GM21717 (cell line): ENCODE results near the gene COPG1.
"Not testable (repeated sequence)": the region's sequence is repeated elsewhere in the genome, so short reads cannot be mapped to it uniquely, and the experiment has no call there.

ENCODE experiments used
- ATAC-seq: cut with Tn5 transposase; IDR thresholded peaks from one replicate; pipeline ENCODE4 v1.9.1; 2021; ENCODE audit warnings: mild to moderate bottlenecking, moderate library complexity; ENCODE audit not compliant: unreplicated experiment

COPG1 gene

GRCh38 chr3:129239991-129240390, 9.4 kb upstream of the COPG1 start:
- no peak for ATAC-seq

GRCh38 chr3:129240436-129240835, 9.0 kb upstream of the COPG1 start:
- ATAC-seq, result no peak

- no peak for ATAC-seq
These were observed 4.3 kb upstream of the COPG1 start for GRCh38 chr3:129245141-129245540.

- peak; percentile 42 for ATAC-seq
These were observed 3.6 kb upstream of the COPG1 start for GRCh38 chr3:129245641-129246306.

- no peak for ATAC-seq
These were observed 2.8 kb upstream of the COPG1 start for GRCh38 chr3:129246636-129247035.

GRCh38 chr3:129248286-129248979, 973 bp upstream of the COPG1 start:
- no peak for ATAC-seq

- no peak for ATAC-seq
These were observed 3.3 kb downstream of the COPG1 start for GRCh38 chr3:129252748-129253147.

- ATAC-seq, result no peak
These were observed 5.3 kb downstream of the COPG1 start for GRCh38 chr3:129254536-129255230.

GRCh38 chr3:129256270-129256669, 6.9 kb downstream of the COPG1 start:
- ATAC-seq, result no peak

GRCh38 chr3:129257609-129258008, 8.2 kb downstream of the COPG1 start:
- ATAC-seq, result no peak

GRCh38 chr3:129259612-129260477, 10.4 kb downstream of the COPG1 start:
- ATAC-seq, result no peak

- ATAC-seq, result no peak
These were observed 11.2 kb downstream of the COPG1 start for GRCh38 chr3:129260606-129261005.

GRCh38 chr3:129261894-129262293, 12.5 kb downstream of the COPG1 start:
- no peak for ATAC-seq

GRCh38 chr3:129263161-129263910, 13.9 kb downstream of the COPG1 start:
- ATAC-seq, result no peak

GRCh38 chr3:129264994-129265393, 15.6 kb downstream of the COPG1 start:
- ATAC-seq, result not testable (repeated sequence)

- ATAC-seq, result no peak
These were observed 17.2 kb downstream of the COPG1 start for GRCh38 chr3:129266651-129267050.

GRCh38 chr3:129268396-129268795, 19.0 kb downstream of the COPG1 start:
- ATAC-seq, result no peak

GRCh38 chr3:129271674-129272073, 22.3 kb downstream of the COPG1 start:
- ATAC-seq, result no peak

- ATAC-seq, result peak; percentile 73
These were observed 27.0 kb downstream of the COPG1 start for GRCh38 chr3:129276385-129276784.

GRCh38 chr3:129277829-129278271, 28.4 kb downstream of the COPG1 start:
- no peak for ATAC-seq
